ENCODE results near the gene OR2D3.

GRCh38 chr11:6925636-6926207, 4.9 kb downstream of the OR2D3 start:
- TF ChIP-seq CTCF (conservative IDR thresholded peaks at IDR 0.05; ENCODE audit: low read depth, low read length) (no peak), RCOR1 (IDR thresholded peaks at IDR 0.05; ENCODE audit: insufficient replicate concordance, low read length) (no peak), POLR2A (IDR thresholded peaks at IDR 0.05; ENCODE audit: low read depth, low read length) (no peak), RFX5 (IDR thresholded peaks at IDR 0.05; ENCODE audit: low read depth, low read length) (no peak), MAZ (IDR thresholded peaks at IDR 0.05; ENCODE audit: borderline replicate concordance, low read depth, low read length) (no peak), SMC3 (IDR thresholded peaks at IDR 0.05; ENCODE audit: low read depth, low read length) (no peak), MXI1 (IDR thresholded peaks at IDR 0.05; ENCODE audit: borderline replicate concordance, low read depth, low read length) (no peak), MAFK (IDR thresholded peaks at IDR 0.05; ENCODE audit: low read depth, low read length) (no peak), ELK1 (IDR thresholded peaks at IDR 0.05; ENCODE audit: borderline replicate concordance, low read depth, low read length) (no peak), FOS (IDR thresholded peaks at IDR 0.05; ENCODE audit: low read depth, low read length) (no peak), BHLHE40 (IDR thresholded peaks at IDR 0.05; ENCODE audit: low read depth, low read length) (no peak), RAD21 (IDR thresholded peaks at IDR 0.05; ENCODE audit: low read length) (no peak)
- TF ChIP-seq, protein P1, sequence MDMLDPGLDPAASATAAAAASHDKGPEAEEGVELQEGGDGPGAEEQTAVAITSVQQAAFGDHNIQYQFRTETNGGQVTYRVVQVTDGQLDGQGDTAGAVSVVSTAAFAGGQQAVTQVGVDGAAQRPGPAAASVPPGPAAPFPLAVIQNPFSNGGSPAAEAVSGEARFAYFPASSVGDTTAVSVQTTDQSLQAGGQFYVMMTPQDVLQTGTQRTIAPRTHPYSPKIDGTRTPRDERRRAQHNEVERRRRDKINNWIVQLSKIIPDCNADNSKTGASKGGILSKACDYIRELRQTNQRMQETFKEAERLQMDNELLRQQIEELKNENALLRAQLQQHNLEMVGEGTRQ (IDR thresholded peaks at IDR 0.05; ENCODE audit: low read depth, low read length) = no peak

Measured in IMR-90 (cell line).